HG03139 (cell line): ENCODE results near the gene SORCS2.
"Not testable (repeated sequence)": the region's sequence is repeated elsewhere in the genome, so short reads cannot be mapped to it uniquely, and the experiment has no call there.

ENCODE experiments used
- ATAC-seq: cut with Tn5 transposase; IDR thresholded peaks from one replicate; pipeline ENCODE4 v1.9.1; 2021; ENCODE audit not compliant: unreplicated experiment

The SORCS2 gene

GRCh38 chr4:7591409-7592053 lies 399.2 kb downstream of the SORCS2 start:
- ATAC-seq: no peak

GRCh38 chr4:7593646-7594412 lies 401.5 kb downstream of the SORCS2 start:
- no peak for ATAC-seq

DNA sequence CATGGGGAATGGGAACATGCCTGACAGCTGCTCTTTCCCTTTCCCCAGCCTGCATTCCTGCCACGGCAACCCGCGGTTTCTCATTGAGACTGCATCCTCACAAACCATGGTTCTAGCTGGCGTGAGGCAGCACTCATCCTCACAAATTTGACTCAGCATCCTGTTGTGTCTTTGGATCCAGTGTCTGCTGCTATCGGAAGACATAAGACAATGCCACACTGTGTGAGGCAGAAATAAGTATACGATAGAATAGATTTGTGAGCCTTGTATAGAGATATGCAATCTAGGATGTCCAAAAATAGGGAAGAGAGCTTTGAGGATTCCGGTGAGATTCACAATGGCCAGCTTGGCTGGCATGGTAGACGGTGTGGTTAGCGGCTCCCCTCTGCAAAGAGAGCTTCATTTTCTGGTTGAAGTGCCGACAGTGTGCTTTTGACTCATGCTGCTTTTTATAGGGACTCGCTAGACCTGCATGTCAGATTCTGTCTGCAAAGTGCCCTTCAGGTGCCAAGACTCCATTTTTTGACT lies 403.7 kb downstream of the SORCS2 start:
- no peak for ATAC-seq

GRCh38 chr4:7596918-7597606 lies 404.7 kb downstream of the SORCS2 start:
- no peak for ATAC-seq

DNA sequence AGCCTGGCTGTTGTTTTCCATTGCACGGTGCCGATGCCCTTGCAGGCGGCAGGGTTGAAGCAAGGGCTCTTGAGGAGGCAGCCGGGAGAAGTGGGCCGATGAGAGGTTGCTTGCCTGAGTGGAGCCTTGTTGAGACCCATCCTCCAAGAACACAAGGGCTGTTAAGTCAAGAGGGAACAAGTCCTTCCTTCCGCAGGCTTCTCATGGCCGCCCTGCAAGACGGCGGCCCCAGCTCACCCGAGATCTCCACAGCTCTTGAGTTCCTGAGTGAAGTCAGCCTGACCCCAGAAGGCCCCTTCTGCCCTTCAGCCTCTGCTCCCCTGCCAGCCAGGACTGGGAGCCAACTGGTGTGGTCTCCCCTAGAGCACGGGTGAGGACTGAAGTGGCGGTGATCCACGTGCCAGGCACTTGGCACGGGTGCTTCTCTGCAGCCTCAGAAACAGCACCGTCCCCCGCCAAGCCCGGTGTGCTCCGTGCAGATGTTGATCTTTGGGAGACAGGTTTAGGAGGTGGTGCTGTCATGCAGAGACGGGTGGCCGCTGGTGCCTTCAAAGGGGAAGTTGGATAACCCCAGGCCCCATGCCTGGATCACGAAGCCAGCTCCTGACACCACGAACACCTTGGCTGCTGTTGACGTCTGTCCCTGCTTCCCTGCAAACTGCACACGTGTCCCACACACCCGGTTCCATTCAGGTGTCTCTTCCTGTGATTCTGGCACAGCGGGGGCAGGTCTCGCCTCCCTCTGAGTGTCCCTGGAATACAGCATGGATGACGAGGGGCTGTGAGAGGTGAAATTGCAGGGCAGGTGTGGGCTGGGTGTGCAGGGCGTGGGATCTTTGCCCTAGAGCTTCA lies 406.8 kb downstream of the SORCS2 start:
- no peak for ATAC-seq

DNA sequence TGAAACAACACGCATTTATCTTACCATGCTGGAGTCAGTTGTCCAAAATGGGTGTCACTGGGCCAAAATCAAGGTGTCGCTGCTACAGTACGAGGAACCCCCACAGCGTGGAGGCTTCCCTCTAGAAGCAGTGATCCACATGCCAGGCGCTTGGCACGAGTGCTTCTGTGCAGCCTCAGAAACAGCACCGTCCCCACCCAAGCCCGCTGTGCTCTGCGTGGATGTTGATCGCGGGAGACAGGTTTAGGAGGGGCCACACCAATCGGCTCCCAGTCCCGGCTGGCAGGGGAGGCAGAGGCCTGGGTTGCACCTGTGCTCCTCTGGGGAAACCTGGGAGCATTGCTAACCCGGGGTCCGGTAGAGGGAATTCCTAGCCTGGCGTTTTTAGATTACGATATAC lies 407.9 kb downstream of the SORCS2 start:
- no peak for ATAC-seq

- not testable (repeated sequence) for ATAC-seq
Observed at GRCh38 chr4:7602166-7602565, 409.8 kb downstream of the SORCS2 start.

DNA sequence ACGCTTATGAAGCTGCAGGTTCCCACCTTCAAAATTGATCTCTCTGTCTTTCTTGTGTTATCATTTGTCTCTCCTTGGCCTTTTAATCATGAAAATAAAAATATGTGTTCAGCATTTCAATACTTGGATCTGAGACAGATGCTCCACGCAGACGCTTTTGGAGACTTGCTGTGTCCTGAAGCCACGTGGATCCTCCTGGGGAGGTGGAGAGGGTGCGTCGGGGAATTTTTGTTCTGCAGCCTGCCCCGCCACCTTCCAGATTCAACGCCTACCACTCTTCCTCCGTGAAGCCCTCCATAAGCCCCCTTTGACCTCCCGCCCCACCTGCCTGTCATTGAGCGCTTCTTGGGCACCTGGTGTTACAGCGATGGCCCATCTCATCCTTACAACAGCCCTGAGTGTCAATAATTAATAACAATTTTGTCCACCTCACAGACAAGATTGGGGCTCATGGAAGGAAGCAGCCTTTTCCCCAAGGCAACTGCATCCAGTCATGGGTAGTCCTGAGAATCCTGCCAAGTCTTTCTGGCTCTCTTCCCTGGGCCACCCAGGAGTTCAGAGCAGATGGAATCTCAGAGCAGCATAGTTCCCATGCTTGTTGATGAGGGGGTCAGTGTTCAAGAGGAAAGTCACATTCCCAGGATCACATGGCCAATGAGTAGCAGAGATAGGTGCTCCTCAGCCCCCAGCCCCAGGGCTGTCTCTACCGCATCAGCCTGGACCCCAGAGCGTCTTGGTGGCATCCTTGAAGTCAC lies 415.0 kb downstream of the SORCS2 start:
- no peak for ATAC-seq

GRCh38 chr4:7608046-7608445 lies 415.7 kb downstream of the SORCS2 start:
- no peak for ATAC-seq

DNA sequence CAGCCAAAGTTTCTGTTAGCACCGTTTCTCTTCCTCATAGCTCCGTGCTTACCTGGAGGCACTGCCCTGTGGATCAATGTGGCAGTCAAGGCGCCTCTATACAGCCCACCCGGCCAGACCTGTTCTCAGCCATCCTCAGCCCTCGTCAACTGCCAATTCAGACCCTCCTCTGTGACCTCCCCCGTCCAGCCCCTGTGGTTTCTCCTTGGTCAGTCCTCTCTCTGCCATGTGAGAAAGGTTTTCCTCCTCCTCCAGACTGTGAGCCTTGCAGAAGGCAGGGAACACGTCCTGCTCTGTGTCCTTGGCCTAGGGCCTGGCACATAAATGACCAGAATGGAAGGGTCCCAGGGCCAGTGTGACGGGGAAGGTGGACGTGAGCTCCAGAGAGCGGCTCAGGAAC lies 417.0 kb downstream of the SORCS2 start:
- ATAC-seq: no peak

DNA sequence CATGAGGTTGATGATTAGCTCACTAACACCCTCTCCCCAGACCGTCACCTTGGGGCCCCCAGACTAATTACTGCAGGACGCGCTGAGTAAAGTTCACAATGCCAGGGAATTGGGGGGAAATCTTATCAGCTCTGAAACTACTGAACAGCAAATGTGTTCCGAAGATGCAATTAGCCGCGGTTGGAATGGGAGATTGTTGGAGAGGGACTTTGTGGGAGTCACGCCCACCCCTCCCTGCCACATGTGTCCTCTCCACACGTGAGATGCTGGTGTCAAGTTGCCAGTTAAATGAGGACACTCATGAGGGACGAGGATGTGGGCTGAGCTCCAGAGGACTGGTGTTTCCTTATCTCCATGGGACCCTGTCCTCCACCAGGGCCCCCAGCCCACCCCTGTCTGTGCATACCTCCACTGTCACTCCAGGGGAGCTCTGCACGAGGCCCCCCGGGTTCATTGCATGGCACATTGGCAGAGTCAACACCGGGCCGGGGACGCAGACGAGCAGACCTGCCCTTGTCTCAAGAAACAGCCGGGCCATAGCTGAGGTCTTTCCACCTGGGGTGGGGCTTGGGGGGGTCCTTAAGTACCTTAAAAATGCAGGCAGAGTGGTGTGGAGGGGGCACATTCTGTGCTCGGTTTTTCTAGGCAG lies 417.8 kb downstream of the SORCS2 start:
- no peak for ATAC-seq

DNA sequence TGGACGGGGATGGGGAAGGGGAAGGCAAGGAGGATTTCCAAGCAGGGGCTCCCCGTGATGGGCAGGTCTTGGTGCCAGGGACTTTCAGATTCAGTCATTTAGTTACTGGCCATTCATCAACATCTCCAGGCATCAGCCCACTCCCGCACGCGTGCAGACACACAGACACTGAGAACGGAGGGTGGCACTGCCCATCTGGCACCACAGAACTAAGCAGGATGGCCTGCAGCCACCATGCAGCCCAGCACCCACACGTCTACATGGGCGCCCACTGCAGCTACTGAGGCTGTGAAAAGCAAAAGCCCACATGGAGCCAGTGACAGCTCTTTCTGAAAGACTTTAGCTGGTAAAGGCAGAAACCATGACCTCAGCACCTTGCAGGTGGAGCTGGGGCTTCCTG lies 418.5 kb downstream of the SORCS2 start:
- no peak for ATAC-seq

- no peak for ATAC-seq
Observed at GRCh38 chr4:7612311-7612897, 420.1 kb downstream of the SORCS2 start.

GRCh38 chr4:7614350-7614949 lies 422.1 kb downstream of the SORCS2 start:
- no peak for ATAC-seq

DNA sequence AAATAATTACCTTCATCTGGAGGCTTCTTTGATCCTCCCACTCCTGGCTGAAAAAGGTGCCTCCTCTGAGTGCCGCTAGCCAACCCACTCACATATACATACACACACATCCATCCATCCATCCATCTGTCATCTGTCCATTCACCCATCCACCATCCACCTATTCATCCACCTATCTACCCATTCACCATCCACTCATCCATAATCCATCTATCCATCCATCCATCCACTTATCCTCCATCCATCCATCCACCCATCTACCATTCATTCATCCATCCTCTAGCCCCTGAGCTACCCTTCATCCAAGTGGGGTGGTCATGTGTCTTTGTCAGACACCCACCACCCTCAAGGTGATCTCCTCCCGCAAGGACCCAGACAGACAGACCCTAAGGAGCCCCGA lies 423.9 kb downstream of the SORCS2 start:
- no peak for ATAC-seq

GRCh38 chr4:7618361-7618760 lies 426.0 kb downstream of the SORCS2 start:
- no peak for ATAC-seq

- no peak for ATAC-seq
Observed at GRCh38 chr4:7620086-7620813, 427.9 kb downstream of the SORCS2 start.

DNA sequence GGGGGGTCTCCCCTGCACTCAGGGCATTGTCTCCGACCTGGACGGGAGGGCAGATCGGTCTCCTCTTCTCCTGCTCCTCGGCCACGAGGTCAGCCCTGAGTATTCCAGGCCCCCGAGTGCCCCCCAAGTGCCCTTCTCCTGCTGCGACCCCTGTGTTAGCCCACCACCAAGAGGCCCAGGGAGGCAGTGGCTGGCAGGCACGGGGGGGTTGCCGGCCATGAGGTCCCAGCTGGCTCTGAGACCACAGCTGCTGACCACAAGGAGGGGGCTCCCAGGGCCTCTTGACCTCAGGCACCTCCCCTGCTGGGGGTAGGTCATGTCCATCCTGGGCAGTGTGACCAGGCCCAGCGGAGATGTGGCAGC lies 428.5 kb downstream of the SORCS2 start:
- ATAC-seq: no peak
